Upper lobe of left lung (tissue), 4 donors: Measurements from ENCODE around the gene GYPC.

Experiments used
- EP300 ChIP-seq, 4 donors: sonication (generic); formaldehyde crosslinking; IDR thresholded peaks; one replicate each; pipeline ENCODE4 v1.5.1; 2017; ENCODE audit warnings: antibody characterized with exemption in 4 of 4, control low read depth in 2 of 4
- TF ChIP-seq, protein P1 (sequence below), 6 experiments: fragments of 450-650 bp in 4 of 6; fragments of 200-600 bp in 2 of 6; sonication (generic) in 2 of 6; IDR thresholded peaks; one replicate each; pipeline ENCODE4 v1.5.1; 2016 to 2019; ENCODE audit warnings: antibody characterized with exemption in 6 of 6

DNA sequence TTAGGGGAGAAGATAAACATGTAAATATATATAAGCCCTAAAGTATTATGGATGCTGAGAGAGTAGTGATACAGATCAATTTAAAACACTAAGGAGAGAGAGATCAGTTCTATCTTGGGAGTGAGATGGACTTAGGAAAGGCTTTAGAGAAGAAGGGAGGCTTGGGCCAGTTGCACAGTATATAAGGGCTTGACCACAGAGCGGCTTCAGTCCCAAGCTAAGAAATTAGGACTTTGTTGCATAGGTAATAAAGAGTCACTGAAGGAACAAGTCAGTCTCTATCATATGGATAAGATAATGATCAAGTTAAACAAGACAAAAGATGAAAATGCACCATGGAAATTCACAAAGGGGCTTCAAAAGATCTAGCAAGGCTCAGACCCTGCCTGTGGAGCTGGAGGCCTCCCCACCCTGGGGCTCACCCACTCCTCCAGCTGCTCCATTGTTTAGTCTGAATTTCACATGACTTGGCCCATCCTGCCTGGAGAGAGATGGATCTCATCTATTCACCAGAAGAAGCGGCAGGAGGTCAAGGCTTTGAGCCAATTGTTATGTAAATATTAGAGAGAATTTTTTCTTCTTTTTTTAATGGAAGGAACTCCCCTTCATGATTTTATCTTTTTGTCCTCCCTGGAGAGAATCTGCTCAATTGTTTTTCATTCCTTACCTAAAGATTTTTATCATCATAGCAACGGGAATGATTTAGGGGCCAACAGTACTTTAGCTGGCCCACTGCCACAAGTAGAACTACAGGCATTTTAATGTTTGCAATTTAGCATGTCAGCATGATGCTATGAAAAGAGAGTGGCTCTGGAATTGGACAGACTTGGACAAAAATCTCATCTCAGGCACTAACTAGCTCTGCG, 44.0 kb downstream of the GYPC start:
- TF ChIP-seq, protein P1, sequence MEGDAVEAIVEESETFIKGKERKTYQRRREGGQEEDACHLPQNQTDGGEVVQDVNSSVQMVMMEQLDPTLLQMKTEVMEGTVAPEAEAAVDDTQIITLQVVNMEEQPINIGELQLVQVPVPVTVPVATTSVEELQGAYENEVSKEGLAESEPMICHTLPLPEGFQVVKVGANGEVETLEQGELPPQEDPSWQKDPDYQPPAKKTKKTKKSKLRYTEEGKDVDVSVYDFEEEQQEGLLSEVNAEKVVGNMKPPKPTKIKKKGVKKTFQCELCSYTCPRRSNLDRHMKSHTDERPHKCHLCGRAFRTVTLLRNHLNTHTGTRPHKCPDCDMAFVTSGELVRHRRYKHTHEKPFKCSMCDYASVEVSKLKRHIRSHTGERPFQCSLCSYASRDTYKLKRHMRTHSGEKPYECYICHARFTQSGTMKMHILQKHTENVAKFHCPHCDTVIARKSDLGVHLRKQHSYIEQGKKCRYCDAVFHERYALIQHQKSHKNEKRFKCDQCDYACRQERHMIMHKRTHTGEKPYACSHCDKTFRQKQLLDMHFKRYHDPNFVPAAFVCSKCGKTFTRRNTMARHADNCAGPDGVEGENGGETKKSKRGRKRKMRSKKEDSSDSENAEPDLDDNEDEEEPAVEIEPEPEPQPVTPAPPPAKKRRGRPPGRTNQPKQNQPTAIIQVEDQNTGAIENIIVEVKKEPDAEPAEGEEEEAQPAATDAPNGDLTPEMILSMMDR (IDR thresholded peaks at IDR 0.05) = no peak
- TF ChIP-seq EP300 (IDR thresholded peaks at IDR 0.05) = no peak
